Liver (tissue), 9 donors: ENCODE data around the gene TBC1D16. TPM values are rescaled to one million over a fixed set of nuclear protein-coding genes. Genes with fewer than 3 reads are reported as not detected.

Experiments
- DNase-seq: peaks from one replicate; pipeline ENCODE4 v3.0.0-alpha.2; 2017; ENCODE audit warnings: low spot score
- H3K27ac ChIP-seq, 2 donors: one replicate each; pipeline ENCODE4 v1.7.0; 2013; ENCODE audit warnings: inconsistent platforms in 2 of 2, low read length in 2 of 2, control low read depth in 1 of 2, low read depth in 1 of 2, mild to moderate bottlenecking in 1 of 2
- H3K27me3 ChIP-seq, 4 donors: one replicate each; pipeline versions ENCODE4 v1.6.1 to v1.7.0; 2013; ENCODE audit warnings: low read length in 3 of 4, inconsistent platforms in 1 of 4, mild to moderate bottlenecking in 1 of 4, moderate library complexity in 1 of 4; ENCODE audit not compliant: control insufficient read depth in 4 of 4, insufficient read depth in 4 of 4
- H3K36me3 ChIP-seq, 4 donors: one replicate each; pipeline versions ENCODE4 v1.6.1 to v1.7.0; 2013; ENCODE audit warnings: low read length in 3 of 4, mild to moderate bottlenecking in 3 of 4, low read depth in 1 of 4, moderate library complexity in 1 of 4; ENCODE audit not compliant: control insufficient read depth in 4 of 4, insufficient read depth in 3 of 4
- H3K4me1 ChIP-seq, 4 donors: one replicate each; pipeline versions ENCODE4 v1.6.1 to v1.7.0; 2013; ENCODE audit warnings: low read length in 3 of 4, mild to moderate bottlenecking in 3 of 4, moderate library complexity in 1 of 4; ENCODE audit not compliant: control insufficient read depth in 4 of 4, insufficient read depth in 4 of 4
- H3K4me3 ChIP-seq, 3 donors: one replicate each; pipeline versions ENCODE4 v1.6.1 to v1.7.0; 2013; ENCODE audit warnings: low read length in 3 of 3, control low read depth in 1 of 3, low read depth in 1 of 3, mild to moderate bottlenecking in 1 of 3
- H3K9ac ChIP-seq, 2 donors: one replicate each; pipeline ENCODE4 v1.7.0; 2013; ENCODE audit warnings: low read length in 2 of 2, mild to moderate bottlenecking in 2 of 2, moderate library complexity in 2 of 2, control low read depth in 1 of 2, low read depth in 1 of 2
- H3K9me3 ChIP-seq, 4 donors: one replicate each; pipeline versions ENCODE4 v1.6.1 to v1.7.0; 2013; ENCODE audit warnings: low read length in 3 of 4; ENCODE audit not compliant: control insufficient read depth in 4 of 4
- ATF3 ChIP-seq: IDR thresholded peaks from 2 replicates; pipeline ENCODE4 v1.6.1; 2016; ENCODE audit warnings: antibody characterized with exemption
- CTCF ChIP-seq: fragments of 150-350 bp; IDR thresholded peaks from 2 replicates; pipeline ENCODE4 v1.5.1; 2017; ENCODE audit warnings: improper control_type of control experiment, low read depth, low read length; ENCODE audit not compliant: missing input control
- EGR1 ChIP-seq, 2 donors: IDR thresholded peaks; 2 replicates each; pipeline ENCODE4 v1.6.1; 2016 to 2018; ENCODE audit warnings: antibody characterized with exemption in 2 of 2, low read depth in 2 of 2
- FOXA1 ChIP-seq: IDR thresholded peaks from 2 replicates; pipeline ENCODE4 v1.6.1; 2016; ENCODE audit warnings: antibody characterized with exemption
- FOXA2 ChIP-seq: IDR thresholded peaks from 2 replicates; pipeline ENCODE4 v1.6.1; 2016; ENCODE audit warnings: antibody characterized with exemption
- GABPA ChIP-seq, 2 donors: IDR thresholded peaks in 1 of 2; conservative IDR thresholded peaks in 1 of 2; 2 replicates each; pipeline ENCODE4 v1.6.1; 2016; ENCODE audit warnings: antibody characterized with exemption in 2 of 2, mild to moderate bottlenecking in 1 of 2, moderate library complexity in 1 of 2
- HNF4A ChIP-seq, 2 donors: conservative IDR thresholded peaks; 2 replicates each; pipeline ENCODE4 v1.6.1; 2016; ENCODE audit warnings: antibody characterized with exemption in 2 of 2, mild to moderate bottlenecking in 2 of 2
- HNF4G ChIP-seq: IDR thresholded peaks from 2 replicates; pipeline ENCODE4 v1.6.1; 2016; ENCODE audit warnings: antibody characterized with exemption
- JUND ChIP-seq, 2 donors: IDR thresholded peaks; 2 replicates each; pipeline ENCODE4 v1.6.1; 2016; ENCODE audit warnings: antibody characterized with exemption in 2 of 2
- MAX ChIP-seq: IDR thresholded peaks from 2 replicates; pipeline ENCODE4 v1.6.1; 2016; ENCODE audit warnings: antibody characterized with exemption
- NR2F2 ChIP-seq: IDR thresholded peaks from 2 replicates; pipeline ENCODE4 v1.6.1; 2016; ENCODE audit warnings: antibody characterized with exemption
- RAD21 ChIP-seq, 2 donors: IDR thresholded peaks; 2 replicates each; pipeline ENCODE4 v1.6.1; 2016; ENCODE audit warnings: antibody characterized with exemption in 2 of 2, mild to moderate bottlenecking in 2 of 2
- REST ChIP-seq: IDR thresholded peaks from 2 replicates; pipeline ENCODE4 v1.6.1; 2016; ENCODE audit warnings: antibody characterized with exemption, mild to moderate bottlenecking
- RXRA ChIP-seq, 2 donors: IDR thresholded peaks; 2 replicates each; pipeline ENCODE4 v1.6.1; 2017 to 2018; ENCODE audit warnings: antibody characterized with exemption in 2 of 2, mild to moderate bottlenecking in 1 of 2
- SP1 ChIP-seq: IDR thresholded peaks from 2 replicates; pipeline ENCODE4 v1.6.1; 2018; ENCODE audit warnings: antibody characterized with exemption, mild to moderate bottlenecking
- TAF1 ChIP-seq: conservative IDR thresholded peaks from 2 replicates; pipeline ENCODE4 v1.6.1; 2016; ENCODE audit warnings: antibody characterized with exemption, mild to moderate bottlenecking
- YY1 ChIP-seq: IDR thresholded peaks from 2 replicates; pipeline ENCODE4 v1.6.1; 2016; ENCODE audit warnings: antibody characterized with exemption, mild to moderate bottlenecking
- ZBTB33 ChIP-seq: IDR thresholded peaks from 2 replicates; pipeline ENCODE4 v1.6.1; 2016; ENCODE audit warnings: antibody characterized with exemption
- WGBS: extraction: QIAGEN DNeasy Blood & Tissue Kit; methylation state at CpG from one replicate; pipeline ENCODE4 v1.1.7; 2013; 5-methylcytosine and 5-hydroxymethylcytosine counted together
- polyA plus RNA-seq, 2 donors: library from polyadenylated mRNA; stranded (reverse) in 1 of 2; unstranded in 1 of 2; fragments of 200-250 nt in 1 of 2; fragments of >200 nt in 1 of 2; fragmentation: Nextera tagmentation in 1 of 2; extraction: Ambion mirVana in 1 of 2; gene quantifications; one replicate each; pipeline versions ENCODE4 v1.2.1 to v1.2.3, GENCODE V29; 2013 to 2015
- total RNA-seq, 2 donors: library from RNA; depleted of rRNA; stranded (reverse); fragments of >200 nt; gene quantifications; one replicate each; pipeline ENCODE4 v1.2.3, GENCODE V29; 2014
- donor health status: healthy.
- donor health status: healthy.
- donor health status: healthy.
- donor health status: healthy.
- donor health status: healthy.

Gene TBC1D16
- total and polyA plus RNA-seq, 4 donors = 3.4 to 29.5 (median 4.7) TPM

- peaks cover 0 to 9% (median 2%) of the 10 kb centered on the region in 4 donors for H3K36me3 ChIP-seq
- 96% methylated on average over 33 of the region's 33 CpGs for WGBS
- H3K4me3 ChIP-seq = no peak overlapping the region
- H3K27me3 ChIP-seq = no peaks in the 10 kb centered on the region
- no peaks in the 10 kb centered on the region for H3K9me3 ChIP-seq
- TF ChIP-seq RXRA (IDR thresholded peaks at IDR 0.05) = no peak
- TF ChIP-seq NR2F2 = no peak
- TF ChIP-seq EGR1 (IDR thresholded peaks at IDR 0.05; ENCODE audit: low read depth in 2 of 2) = no peak
- TF ChIP-seq ATF3 = no peak
- no peak for TF ChIP-seq CTCF
- no peak for TF ChIP-seq RAD21 (IDR thresholded peaks at IDR 0.05)
- no peak for TF ChIP-seq HNF4G
- no peak for TF ChIP-seq FOXA2
- no peak for TF ChIP-seq SP1
- TF ChIP-seq ZBTB33 = no peak
- no peak for TF ChIP-seq JUND (IDR thresholded peaks at IDR 0.05)
- TF ChIP-seq YY1 = no peak
- no peak for TF ChIP-seq FOXA1
- TF ChIP-seq GABPA (IDR thresholded peaks at IDR 0.05 in 1 of 2, conservative IDR thresholded peaks at IDR 0.05 in 1 of 2) = no peak
- TF ChIP-seq HNF4A (conservative IDR thresholded peaks at IDR 0.05) = no peak
- TF ChIP-seq TAF1 = no peak
- no peak for TF ChIP-seq MAX
- no peak for TF ChIP-seq REST
- no peak overlapping the region for H3K9ac ChIP-seq
- peaks cover 3 to 24% (median 13%) of the 10 kb centered on the region in 4 donors for H3K4me1 ChIP-seq
- no peak for DNase-seq
- no peak overlapping the region for H3K27ac ChIP-seq
Measured at GRCh38 chr17:80010283-80010858, 25.3 kb downstream of the TBC1D16 start.
